GM23248 (cell line): ENCODE results near the gene CNIH3. TPM values are rescaled to one million over a fixed set of nuclear protein-coding genes. Genes with fewer than 3 reads are reported as not detected.

Experiments used
- DNase-seq: peaks from one replicate; pipeline ENCODE4 v3.0.0-alpha.2; 2015
- H2AFZ ChIP-seq: fragments of 200-600 bp; sonication (generic); 2 replicates; pipeline ENCODE4 v1.6.1; 2016; ENCODE audit warnings: antibody characterized with exemption
- H3F3A ChIP-seq: fragments of 200-600 bp; sonication (generic); 2 replicates; pipeline ENCODE4 v1.6.1; 2016; ENCODE audit warnings: mild to moderate bottlenecking, antibody characterized with exemption, mixed run types; ENCODE audit not compliant: insufficient read depth
- H3K27ac ChIP-seq: fragments of 200-600 bp; sonication (generic); 2 replicates; pipeline ENCODE4 v1.5.1; 2016; ENCODE audit warnings: mild to moderate bottlenecking
- H3K27me3 ChIP-seq: fragments of 200-600 bp; sonication (generic); replicated peaks from 2 replicates; pipeline ENCODE4 v1.6.1; 2016; ENCODE audit warnings: mild to moderate bottlenecking; ENCODE audit not compliant: insufficient read depth
- H3K36me3 ChIP-seq: fragments of 200-600 bp; sonication (generic); 2 replicates; pipeline ENCODE4 v1.6.1; 2016; ENCODE audit warnings: low read depth, mild to moderate bottlenecking
- H3K4me1 ChIP-seq: fragments of 200-600 bp; sonication (generic); 2 replicates; pipeline ENCODE4 v1.6.1; 2016; ENCODE audit warnings: mild to moderate bottlenecking; ENCODE audit not compliant: insufficient read depth
- H3K4me2 ChIP-seq: fragments of 200-600 bp; sonication (generic); one replicate; pipeline ENCODE4 v1.6.1; 2016; ENCODE audit warnings: mild to moderate bottlenecking; ENCODE audit not compliant: unreplicated experiment
- H3K4me3 ChIP-seq: fragments of 200-600 bp; sonication (generic); 2 replicates; pipeline ENCODE4 v1.5.1; 2016; ENCODE audit warnings: mild to moderate bottlenecking
- H3K79me2 ChIP-seq: fragments of 200-600 bp; sonication (generic); 2 replicates; pipeline ENCODE4 v1.6.1; 2016; ENCODE audit warnings: mild to moderate bottlenecking; ENCODE audit not compliant: insufficient read depth
- H3K9ac ChIP-seq: fragments of 200-600 bp; sonication (generic); 2 replicates; pipeline ENCODE4 v1.6.1; 2016; ENCODE audit warnings: mild to moderate bottlenecking
- H3K9me2 ChIP-seq: fragments of 200-600 bp; sonication (generic); 2 replicates; pipeline ENCODE4 v1.6.1; 2016; ENCODE audit warnings: mixed run types, mild to moderate bottlenecking, moderate library complexity; ENCODE audit not compliant: insufficient read depth
- H3K9me3 ChIP-seq: fragments of 200-600 bp; sonication (generic); one replicate; pipeline ENCODE4 v1.6.1; 2017; ENCODE audit warnings: low read depth
- H4K20me1 ChIP-seq: fragments of 200-600 bp; sonication (generic); 2 replicates; pipeline ENCODE4 v1.6.0; 2016; ENCODE audit not compliant: insufficient read depth
- EZH2 ChIP-seq: fragments of 200-600 bp; sonication (generic); IDR thresholded peaks from 2 replicates; pipeline ENCODE4 v1.6.1; 2018; ENCODE audit warnings: antibody characterized with exemption, mild to moderate bottlenecking; ENCODE audit not compliant: insufficient read depth, poor library complexity, severe bottlenecking
- EZH2phosphoT487 ChIP-seq: fragments of 200-600 bp; sonication (generic); IDR thresholded peaks from 2 replicates; pipeline ENCODE4 v1.6.1; 2018; ENCODE audit warnings: antibody characterized with exemption, moderate library complexity, mild to moderate bottlenecking, low read depth; ENCODE audit not compliant: insufficient read depth
- WGBS, 2 experiments: methylation state at CpG; one replicate each; pipeline ENCODE4 v1.1.6; 2015 to 2017; ENCODE audit warnings: low lambda C conversion rate in 2 of 2, low coverage in 1 of 2; ENCODE audit errors: missing lambda C conversion rate in 2 of 2; 5-methylcytosine and 5-hydroxymethylcytosine counted together
- in situ Hi-C: fragments of 300-500 bp; cut with MboI; formaldehyde crosslinking; loops from 2 replicates; pipeline ENCODE4 v1.15.0; 2020
- polyA plus RNA-seq: library from polyadenylated mRNA; unstranded; fragments of >200 nt; fragmentation: Nextera tagmentation; extraction: Ambion mirVana; gene quantifications from 2 replicates; pipeline ENCODE4 v1.2.1, GENCODE V29; 2016
- total RNA-seq: library from RNA; depleted of rRNA; stranded (reverse); fragments of >200 nt; shearing (Covaris generic); gene quantifications from 2 replicates; pipeline ENCODE4 v1.2.3, GENCODE V29; 2014

Gene CNIH3
- total and polyA plus RNA-seq, 2 experiments from 2014 or later = 4.7 to 6.4 TPM

GRCh38 chr1:224713228-224713627, 97.1 kb downstream of the CNIH3 start:
- H3K36me3 ChIP-seq = no peaks in the 10 kb centered on the region
- TF ChIP-seq EZH2phosphoT487 (no peak), EZH2 (no peak)
- in situ Hi-C loops = no loop called here
- WGBS, 2 experiments = 92 to 94% methylated on average over 1 of the region's 1 CpG
- H3K4me2 ChIP-seq = no peak overlapping the region
- H3K9me2 ChIP-seq = no peaks in the 10 kb centered on the region
- no peak overlapping the region for H3K9ac ChIP-seq
- no peak overlapping the region for H2AFZ ChIP-seq
- H3K27me3 ChIP-seq = no peaks in the 10 kb centered on the region
- H3K9me3 ChIP-seq = no peaks in the 10 kb centered on the region
- no peak for DNase-seq
- H3F3A ChIP-seq = peaks cover 5% of the 10 kb centered on the region
- H3K4me3 ChIP-seq = no peak overlapping the region
- H3K79me2 ChIP-seq = no peaks in the 10 kb centered on the region
- H3K4me1 ChIP-seq = peaks cover 5% of the 10 kb centered on the region
- no peaks in the 10 kb centered on the region for H4K20me1 ChIP-seq
- no peak overlapping the region for H3K27ac ChIP-seq

- H2AFZ ChIP-seq = no peak overlapping the region
- H3K9me2 ChIP-seq = no peaks in the 10 kb centered on the region
- no peaks in the 10 kb centered on the region for H3K27me3 ChIP-seq
- no peak for DNase-seq
- in situ Hi-C loops = no loop called here
- H3K4me2 ChIP-seq = no peak overlapping the region
- no peak overlapping the region for H3K27ac ChIP-seq
- no peak overlapping the region for H3K4me3 ChIP-seq
- H3K9me3 ChIP-seq = no peaks in the 10 kb centered on the region
- no peak for TF ChIP-seq EZH2phosphoT487
- TF ChIP-seq EZH2 = no peak
- H3K36me3 ChIP-seq = no peaks in the 10 kb centered on the region
- no peak overlapping the region for H3K9ac ChIP-seq
- H3F3A ChIP-seq = no peaks in the 10 kb centered on the region
- H3K4me1 ChIP-seq = no peaks in the 10 kb centered on the region
- no peaks in the 10 kb centered on the region for H4K20me1 ChIP-seq
- WGBS, 2 experiments = 94 to 97% methylated on average over 6 of the region's 6 CpGs
- H3K79me2 ChIP-seq = no peaks in the 10 kb centered on the region
Measured at GRCh38 chr1:224714553-224714952, 98.4 kb downstream of the CNIH3 start.

GRCh38 chr1:224718470-224719053, 102.4 kb downstream of the CNIH3 start:
- DNase-seq = no peak
- Histone ChIP-seq H3F3A (no peaks in the 10 kb centered on the region), H3K4me3 (no peak overlapping the region), H2AFZ (no peak overlapping the region), H3K9ac (no peak overlapping the region), H3K4me1 (no peaks in the 10 kb centered on the region), H3K4me2 (no peak overlapping the region), H3K27ac (no peak overlapping the region), H3K9me2 (no peaks in the 10 kb centered on the region), H3K79me2 (no peaks in the 10 kb centered on the region), H3K9me3 (no peaks in the 10 kb centered on the region), H3K36me3 (no peaks in the 10 kb centered on the region), H3K27me3 (no peaks in the 10 kb centered on the region), H4K20me1 (no peaks in the 10 kb centered on the region)
- 90 to 92% methylated on average over 9 of the region's 9 CpGs for WGBS, 2 experiments
- no peak for TF ChIP-seq EZH2
- TF ChIP-seq EZH2phosphoT487 = no peak
- in situ Hi-C loops = no loop called here

- H3K4me1 ChIP-seq = no peaks in the 10 kb centered on the region
- no peaks in the 10 kb centered on the region for H3K36me3 ChIP-seq
- no peak overlapping the region for H2AFZ ChIP-seq
- no peaks in the 10 kb centered on the region for H3K9me3 ChIP-seq
- DNase-seq = no peak
- WGBS, 2 experiments = 51 to 52% methylated on average over 4 of the region's 4 CpGs
- H3K9ac ChIP-seq = no peak overlapping the region
- no peaks in the 10 kb centered on the region for H4K20me1 ChIP-seq
- no peaks in the 10 kb centered on the region for H3K79me2 ChIP-seq
- in situ Hi-C loops = no loop called here
- TF ChIP-seq EZH2phosphoT487 (no peak), EZH2 (no peak)
- no peaks in the 10 kb centered on the region for H3K27me3 ChIP-seq
- H3F3A ChIP-seq = no peaks in the 10 kb centered on the region
- no peak overlapping the region for H3K27ac ChIP-seq
- H3K9me2 ChIP-seq = no peaks in the 10 kb centered on the region
- H3K4me2 ChIP-seq = no peak overlapping the region
- H3K4me3 ChIP-seq = no peak overlapping the region
Measured at GRCh38 chr1:224719716-224720115, 103.6 kb downstream of the CNIH3 start.

- Histone ChIP-seq H3K9ac (no peak overlapping the region), H3K27me3 (no peaks in the 10 kb centered on the region), H3K4me1 (no peaks in the 10 kb centered on the region), H3K36me3 (no peaks in the 10 kb centered on the region), H3K9me3 (no peaks in the 10 kb centered on the region), H3K27ac (no peak overlapping the region), H3K79me2 (no peaks in the 10 kb centered on the region), H2AFZ (no peak overlapping the region), H3F3A (no peaks in the 10 kb centered on the region), H4K20me1 (no peaks in the 10 kb centered on the region), H3K4me3 (no peak overlapping the region), H3K4me2 (no peak overlapping the region), H3K9me2 (no peaks in the 10 kb centered on the region)
- DNase-seq = no peak
- in situ Hi-C loops = no loop called here
- 61 to 62% methylated on average over 5 of the region's 5 CpGs for WGBS, 2 experiments
- TF ChIP-seq EZH2 (no peak), EZH2phosphoT487 (no peak)
Measured at GRCh38 chr1:224720216-224720615, 104.1 kb downstream of the CNIH3 start.
